ENCODE measurements around the gene VGF.
"Not testable (repeated sequence)": the region's sequence is repeated elsewhere in the genome, so short reads cannot be mapped to it uniquely, and the experiment has no call there.

The VGF gene

GRCh38 chr7:101114492-101114891 is 50.9 kb downstream of the VGF start:
- no peak for DNase-seq

GRCh38 chr7:101113836-101114235 is 51.5 kb downstream of the VGF start:
- DNase-seq = no peak

DNA sequence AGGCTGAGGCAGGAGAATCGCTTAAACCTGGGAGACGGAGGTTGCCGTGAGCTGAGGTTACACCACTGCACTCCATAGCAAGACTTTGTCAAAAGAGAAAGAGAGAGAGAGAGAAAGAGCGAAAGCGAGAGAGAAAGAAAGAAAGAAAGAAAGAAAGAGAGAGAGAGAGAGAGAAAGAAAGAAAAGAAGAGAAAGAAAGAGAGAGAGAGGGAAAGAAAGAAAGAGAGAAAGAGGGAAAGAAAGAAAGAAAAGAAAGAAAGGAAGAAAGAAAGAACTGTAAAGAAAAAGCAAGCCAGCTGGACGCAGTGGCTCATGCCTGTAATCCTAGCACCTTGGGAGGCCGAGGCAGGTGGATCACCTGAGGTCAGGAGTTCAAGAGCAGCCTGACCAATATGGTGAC is 52.2 kb downstream of the VGF start:
- not testable (repeated sequence) for DNase-seq
